Neural crest cell (in vitro differentiated cells): ENCODE measurements around the gene DSG1. TPM values are rescaled to one million over a fixed set of nuclear protein-coding genes. Genes with fewer than 3 reads are reported as not detected.
"Not testable (repeated sequence)": the region's sequence is repeated elsewhere in the genome, so short reads cannot be mapped to it uniquely, and the experiment has no call there.

Experiments used
- DNase-seq: peaks from one replicate; pipeline ENCODE4 v3.0.0; 2021; ENCODE audit warnings: low read depth, mixed read lengths, low spot score
- H3K27ac Mint-ChIP-seq: one replicate; pipeline ENCODE4 v1.8.0; 2021; ENCODE audit warnings: mild to moderate bottlenecking, mixed read lengths; ENCODE audit not compliant: unreplicated experiment
- H3K27me3 Mint-ChIP-seq: 2 replicates; pipeline ENCODE4 v1.8.0; 2021; ENCODE audit warnings: low read depth, mild to moderate bottlenecking, mixed read lengths
- H3K36me3 Mint-ChIP-seq: 2 replicates; pipeline ENCODE4 v1.8.0; 2021; ENCODE audit warnings: low read depth, mild to moderate bottlenecking, mixed read lengths
- H3K4me1 Mint-ChIP-seq: 2 replicates; pipeline ENCODE4 v1.8.0; 2021; ENCODE audit warnings: mixed read lengths
- H3K4me3 Mint-ChIP-seq: one replicate; pipeline ENCODE4 v1.8.0; 2021; ENCODE audit warnings: mild to moderate bottlenecking, mixed read lengths
- H3K9me3 Mint-ChIP-seq: 2 replicates; pipeline ENCODE4 v1.8.0; 2021; ENCODE audit warnings: mixed read lengths
- CTCF ChIP-seq: fragments of 200-600 bp; sonication (generic); conservative IDR thresholded peaks from 2 replicates; pipeline ENCODE4 v1.5.0; 2021; ENCODE audit warnings: antibody characterized with exemption, mild to moderate bottlenecking
- total RNA-seq: library from RNA; stranded (reverse); gene quantifications from 2 replicates; pipeline ENCODE4 v1.2.1, GENCODE V29; 2021

The DSG1 gene
- total RNA-seq, 1 donor from 2014 or later, result not detected

GRCh38 chr18:31329787-31330438 is 12.0 kb downstream of the DSG1 start:
- no peak for DNase-seq
- H3K4me3 Mint-ChIP-seq, result no peak overlapping the region
- no peak for TF ChIP-seq CTCF
- no peaks in the 10 kb centered on the region for H3K36me3 Mint-ChIP-seq
- H3K9me3 Mint-ChIP-seq, result no peaks in the 10 kb centered on the region
- no peaks in the 10 kb centered on the region for H3K27me3 Mint-ChIP-seq
- H3K4me1 Mint-ChIP-seq, result no peaks in the 10 kb centered on the region
- H3K27ac Mint-ChIP-seq, result no peak overlapping the region

- DNase-seq, result no peak
- TF ChIP-seq CTCF, result no peak
- Mint-ChIP-seq H3K27me3 (no peaks in the 10 kb centered on the region), H3K4me1 (no peaks in the 10 kb centered on the region), H3K36me3 (no peaks in the 10 kb centered on the region), H3K4me3 (no peak overlapping the region), H3K27ac (no peak overlapping the region), H3K9me3 (peaks cover 3% of the 10 kb centered on the region)
Observed at GRCh38 chr18:31343454-31343853, 25.5 kb downstream of the DSG1 start.

DNA sequence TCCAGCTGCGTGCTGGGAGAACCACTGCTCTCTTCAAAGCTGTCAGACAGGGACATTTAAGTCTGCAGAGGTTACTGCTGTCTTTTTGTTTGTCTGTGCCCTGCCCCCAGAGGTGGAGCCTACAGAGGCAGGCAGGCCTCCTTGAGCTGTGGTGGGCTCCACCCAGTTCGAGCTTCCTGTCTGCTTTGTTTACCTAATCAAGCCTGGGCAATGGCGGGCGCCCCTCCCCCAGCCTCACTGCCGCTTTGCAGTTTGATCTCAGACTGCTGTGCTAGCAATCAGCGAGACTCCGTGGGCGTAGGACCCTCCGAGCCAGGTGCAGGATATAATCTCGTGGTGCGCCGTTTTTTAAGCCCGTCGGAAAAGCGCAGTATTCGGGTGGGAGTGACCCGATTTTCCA is 35.4 kb downstream of the DSG1 start:
- DNase-seq, H3K4me1 Mint-ChIP-seq, H3K4me3 Mint-ChIP-seq, H3K27me3 Mint-ChIP-seq, H3K9me3 Mint-ChIP-seq, H3K27ac Mint-ChIP-seq, H3K36me3 Mint-ChIP-seq: not testable (repeated sequence)

DNA sequence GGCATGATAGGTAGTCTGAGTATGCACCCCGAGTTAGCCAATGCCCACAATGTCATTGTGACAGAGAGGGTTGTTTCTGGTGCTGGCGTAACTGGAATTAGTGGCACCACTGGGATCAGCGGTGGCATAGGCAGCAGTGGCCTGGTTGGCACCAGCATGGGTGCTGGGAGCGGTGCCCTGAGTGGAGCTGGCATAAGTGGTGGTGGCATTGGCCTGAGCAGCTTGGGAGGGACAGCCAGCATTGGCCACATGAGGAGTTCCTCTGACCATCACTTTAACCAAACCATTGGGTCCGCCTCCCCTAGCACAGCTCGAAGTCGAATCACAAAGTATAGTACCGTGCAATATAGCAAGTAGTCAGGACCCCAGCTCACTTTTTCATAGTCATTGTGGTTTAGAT is 37.0 kb downstream of the DSG1 start:
- Mint-ChIP-seq H3K27ac (no peak overlapping the region), H3K4me3 (no peak overlapping the region), H3K9me3 (peaks cover 9% of the 10 kb centered on the region), H3K36me3 (peaks cover 5% of the 10 kb centered on the region), H3K27me3 (no peaks in the 10 kb centered on the region), H3K4me1 (no peaks in the 10 kb centered on the region)
- DNase-seq, result no peak
- TF ChIP-seq CTCF, result no peak

GRCh38 chr18:31356025-31356424 is 38.1 kb downstream of the DSG1 start:
- no peaks in the 10 kb centered on the region for H3K4me1 Mint-ChIP-seq
- no peak for DNase-seq
- H3K36me3 Mint-ChIP-seq, result peaks cover 5% of the 10 kb centered on the region
- peaks cover 9% of the 10 kb centered on the region for H3K9me3 Mint-ChIP-seq
- no peak for TF ChIP-seq CTCF
- H3K27ac Mint-ChIP-seq, result no peak overlapping the region
- no peak overlapping the region for H3K4me3 Mint-ChIP-seq
- no peaks in the 10 kb centered on the region for H3K27me3 Mint-ChIP-seq

DNA sequence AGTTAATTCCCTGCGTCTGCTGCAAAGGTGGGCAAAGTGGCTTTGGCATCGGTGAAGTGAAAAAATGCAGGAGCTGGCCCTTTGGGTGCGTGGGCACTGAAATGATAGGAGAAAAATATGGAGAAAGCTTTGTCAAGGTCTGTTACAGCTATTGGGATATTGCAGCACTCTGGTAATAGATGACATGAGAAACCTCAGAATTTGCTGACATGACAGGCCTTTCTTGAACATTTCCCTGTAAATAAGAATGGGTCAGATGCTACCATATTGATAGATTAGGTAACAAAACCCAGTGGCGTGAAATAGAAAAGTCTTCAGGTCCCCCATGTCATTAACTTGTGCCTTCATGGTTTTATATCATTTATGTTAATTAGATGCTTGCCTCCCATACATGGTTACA is 46.2 kb downstream of the DSG1 start:
- Mint-ChIP-seq H3K27me3 (no peaks in the 10 kb centered on the region), H3K27ac (no peak overlapping the region), H3K9me3 (no peaks in the 10 kb centered on the region), H3K4me3 (no peak overlapping the region), H3K36me3 (no peaks in the 10 kb centered on the region), H3K4me1 (no peaks in the 10 kb centered on the region)
- no peak for TF ChIP-seq CTCF
- no peak for DNase-seq
